A549 (cell line): ENCODE results near the gene PDZD2. TPM values are rescaled to one million over a fixed set of nuclear protein-coding genes. Genes with fewer than 3 reads are reported as not detected.

Experiments
- ATAC-seq, 2 experiments: fragments of 200-7000 bp in 1 of 2; fragments of >200 bp in 1 of 2; cut with Nextera tagmentation in 1 of 2; cut with Tn5 transposase in 1 of 2; 3 replicates each; pipeline versions ENCODE4 v1.8.0 to v1.9.1; 2018 to 2020; ENCODE audit warnings: mild to moderate bottlenecking in 1 of 2, moderate library complexity in 1 of 2
- CTCF ChIA-PET: fragments of 300-600 bp; sonication (Branson Sonifier 250); formaldehyde crosslinking; extraction: SDS; loops from one replicate; lab custom pipeline; 2021; ENCODE audit warnings: antibody characterized with exemption, inconsistent platforms; lab: Yijun Ruan, JAX
- POLR2A ChIA-PET: fragments of 350-600 bp; formaldehyde crosslinking; extraction: SDS; loops from one replicate; lab custom pipeline; 2021; ENCODE audit warnings: antibody characterized with exemption, inconsistent platforms; lab: Yijun Ruan, JAX
- DNase-seq, 2 experiments: peaks; one replicate each; pipeline versions ENCODE4 v3.0.0 to v3.0.0-alpha.2; 2011 to 2016; ENCODE audit warnings: low read depth in 1 of 2, low spot score in 1 of 2
- FAIRE-seq: peaks from 2 replicates; lab custom pipeline; 2011; peaks lifted over from hg19 to GRCh38; lab: Jason Lieb, UNC
- H3K27ac ChIP-seq, 2 experiments: fragments of >200 bp; sonication (Bioruptor Twin); formaldehyde crosslinking; 3 replicates each; pipeline ENCODE4 v1.5.1; 2016 to 2017
- H3K4me1 ChIP-seq: fragments of >200 bp; sonication (Bioruptor Twin); formaldehyde crosslinking; 3 replicates; pipeline ENCODE4 v1.6.1; 2016
- H3K4me2 ChIP-seq: fragments of >200 bp; sonication (Bioruptor Twin); formaldehyde crosslinking; 3 replicates; pipeline ENCODE4 v1.6.1; 2016
- H3K4me3 ChIP-seq: fragments of >200 bp; sonication (Bioruptor Twin); formaldehyde crosslinking; 3 replicates; pipeline ENCODE4 v1.5.1; 2016
- H3K9me3 ChIP-seq: fragments of >200 bp; sonication (Bioruptor Twin); formaldehyde crosslinking; 3 replicates; pipeline ENCODE4 v1.6.1; 2016
- CBX2 ChIP-seq: fragments of 200-600 bp; sonication (generic); IDR thresholded peaks from 2 replicates; pipeline ENCODE4 v1.6.1; 2016; ENCODE audit warnings: low read depth, mild to moderate bottlenecking, borderline replicate concordance
- EHMT2 ChIP-seq: fragments of 200-600 bp; sonication (generic); IDR thresholded peaks from 2 replicates; pipeline ENCODE4 v1.6.1; 2016; ENCODE audit warnings: antibody characterized with exemption, low read depth, mild to moderate bottlenecking, moderate library complexity
- ESRRA ChIP-seq: fragments of 150-350 bp; IDR thresholded peaks from 2 replicates; pipeline ENCODE4 v1.6.1; 2014; ENCODE audit warnings: mild to moderate bottlenecking, low read length, borderline replicate concordance
- FOSL2 ChIP-seq, 2 experiments: fragments of 450-650 bp in 1 of 2; fragments of >200 bp in 1 of 2; sonication (Bioruptor Twin) in 1 of 2; formaldehyde crosslinking; IDR thresholded peaks; 2 replicates each; pipeline versions ENCODE4 v1.5.0 to v1.6.1; 2016 to 2020; ENCODE audit warnings: mild to moderate bottlenecking in 1 of 2, moderate library complexity in 1 of 2
- FOXS1 ChIP-seq: fragments of 250-450 bp; sonication (Bioruptor Pico); IDR thresholded peaks from 2 replicates; pipeline ENCODE4 v1.5.0; 2020; ENCODE audit warnings: mild to moderate bottlenecking, moderate library complexity
- HES2 ChIP-seq: fragments of >200 bp; sonication (Bioruptor Twin); formaldehyde crosslinking; IDR thresholded peaks from 2 replicates; pipeline ENCODE4 v1.6.1; 2016
- HEYL ChIP-seq: fragments of 250-450 bp; sonication (Bioruptor Pico); IDR thresholded peaks from 2 replicates; pipeline ENCODE4 v1.8.0; 2021; ENCODE audit warnings: mild to moderate bottlenecking, moderate library complexity
- HMGXB4 ChIP-seq: fragments of 250-450 bp; sonication (Bioruptor Pico); IDR thresholded peaks from 2 replicates; pipeline ENCODE4 v1.5.0; 2021; ENCODE audit warnings: mild to moderate bottlenecking, moderate library complexity, borderline replicate concordance
- HOXA7 ChIP-seq: fragments of 250-450 bp; sonication (Bioruptor Pico); IDR thresholded peaks from 2 replicates; pipeline ENCODE4 v1.5.0; 2020; ENCODE audit warnings: mild to moderate bottlenecking, moderate library complexity
- HOXB13 ChIP-seq: fragments of 250-450 bp; sonication (Bioruptor Pico); IDR thresholded peaks from 2 replicates; pipeline ENCODE4 v1.5.0; 2020; ENCODE audit warnings: low read depth, mild to moderate bottlenecking, moderate library complexity
- HOXB5 ChIP-seq: fragments of 250-450 bp; sonication (Bioruptor Pico); IDR thresholded peaks from 2 replicates; pipeline ENCODE4 v1.5.0; 2020; ENCODE audit warnings: mild to moderate bottlenecking, moderate library complexity
- MYC ChIP-seq: IDR thresholded peaks from 2 replicates; pipeline ENCODE4 v1.6.1; 2012; ENCODE audit warnings: mild to moderate bottlenecking, inconsistent platforms, low read length, improper control_type of control experiment, borderline replicate concordance
- NFE2L2 ChIP-seq: fragments of 150-350 bp; conservative IDR thresholded peaks from 2 replicates; pipeline ENCODE4 v1.6.1; 2014; ENCODE audit warnings: low read length
- NPAS2 ChIP-seq: fragments of 250-450 bp; sonication (Bioruptor Pico); IDR thresholded peaks from 2 replicates; pipeline ENCODE4 v1.8.0; 2022; ENCODE audit warnings: mild to moderate bottlenecking, moderate library complexity, borderline replicate concordance
- POLR2AphosphoS2 ChIP-seq: conservative IDR thresholded peaks from 2 replicates; pipeline ENCODE4 v1.6.1; 2012; ENCODE audit warnings: low read length, improper control_type of control experiment, inconsistent platforms
- RARB ChIP-seq: fragments of 250-450 bp; sonication (Bioruptor Pico); IDR thresholded peaks from 2 replicates; pipeline ENCODE4 v1.8.0; 2021; ENCODE audit warnings: mild to moderate bottlenecking, moderate library complexity
- RCOR1 ChIP-seq: fragments of 150-350 bp; IDR thresholded peaks from 2 replicates; pipeline ENCODE4 v1.6.1; 2014; ENCODE audit warnings: antibody characterized with exemption, low read length, low read depth
- RNF2 ChIP-seq: fragments of 200-600 bp; sonication (generic); IDR thresholded peaks from 2 replicates; pipeline ENCODE4 v1.6.1; 2016; ENCODE audit warnings: low read depth, mild to moderate bottlenecking, antibody characterized with exemption, moderate library complexity, borderline replicate concordance
- SREBF2 ChIP-seq: fragments of 450-650 bp; IDR thresholded peaks from 2 replicates; pipeline ENCODE4 v1.6.1; 2014; ENCODE audit warnings: mild to moderate bottlenecking, moderate library complexity
- ZFP36 ChIP-seq: fragments of 450-650 bp; IDR thresholded peaks from 2 replicates; pipeline ENCODE4 v1.6.1; 2014; ENCODE audit warnings: borderline replicate concordance; ENCODE audit not compliant: partially characterized antibody
- ZSCAN20 ChIP-seq: fragments of 250-450 bp; sonication (Bioruptor Pico); IDR thresholded peaks from 2 replicates; pipeline ENCODE4 v1.8.0; 2022; ENCODE audit warnings: mild to moderate bottlenecking, moderate library complexity
- WGBS: methylation state at CpG from one replicate; pipeline ENCODE4 v1.1.6; 2017; ENCODE audit errors: missing lambda C conversion rate; 5-methylcytosine and 5-hydroxymethylcytosine counted together
- polyA plus RNA-seq, 4 experiments: library from polyadenylated mRNA; depleted of rRNA in 3 of 4; stranded (reverse); fragments of >200 nt; fragmentation: RNase III in 1 of 4; extraction: RNeasy Plus Mini Kit Qiagen cat#74134 plus additional on column Dnase treatment in 1 of 4; gene quantifications; 2 replicates in 3 of 4; 3 replicates in 1 of 4; pipeline ENCODE4 v1.2.3, GENCODE V29; 2011 to 2017
- TF ChIP-seq, protein P1 (sequence below): fragments of 450-650 bp; IDR thresholded peaks from 2 replicates; pipeline ENCODE4 v1.6.1; 2014; ENCODE audit warnings: antibody characterized with exemption
- TF ChIP-seq, protein P2 (sequence below): IDR thresholded peaks from 2 replicates; pipeline ENCODE4 v1.6.1; 2012
- TF ChIP-seq, protein P3 (sequence below): IDR thresholded peaks from 2 replicates; pipeline ENCODE4 v1.6.1; 2012; ENCODE audit warnings: low read depth, borderline replicate concordance
- TF ChIP-seq, protein P4 (sequence below): fragments of 150-350 bp; IDR thresholded peaks from 2 replicates; pipeline ENCODE4 v1.6.1; 2014; ENCODE audit warnings: low read depth, mild to moderate bottlenecking, low read length

The PDZD2 gene
- polyA plus RNA-seq, 2 of the 4 experiments (the other 2 are of a cell fraction): 0.06 to 0.09 TPM

DNA sequence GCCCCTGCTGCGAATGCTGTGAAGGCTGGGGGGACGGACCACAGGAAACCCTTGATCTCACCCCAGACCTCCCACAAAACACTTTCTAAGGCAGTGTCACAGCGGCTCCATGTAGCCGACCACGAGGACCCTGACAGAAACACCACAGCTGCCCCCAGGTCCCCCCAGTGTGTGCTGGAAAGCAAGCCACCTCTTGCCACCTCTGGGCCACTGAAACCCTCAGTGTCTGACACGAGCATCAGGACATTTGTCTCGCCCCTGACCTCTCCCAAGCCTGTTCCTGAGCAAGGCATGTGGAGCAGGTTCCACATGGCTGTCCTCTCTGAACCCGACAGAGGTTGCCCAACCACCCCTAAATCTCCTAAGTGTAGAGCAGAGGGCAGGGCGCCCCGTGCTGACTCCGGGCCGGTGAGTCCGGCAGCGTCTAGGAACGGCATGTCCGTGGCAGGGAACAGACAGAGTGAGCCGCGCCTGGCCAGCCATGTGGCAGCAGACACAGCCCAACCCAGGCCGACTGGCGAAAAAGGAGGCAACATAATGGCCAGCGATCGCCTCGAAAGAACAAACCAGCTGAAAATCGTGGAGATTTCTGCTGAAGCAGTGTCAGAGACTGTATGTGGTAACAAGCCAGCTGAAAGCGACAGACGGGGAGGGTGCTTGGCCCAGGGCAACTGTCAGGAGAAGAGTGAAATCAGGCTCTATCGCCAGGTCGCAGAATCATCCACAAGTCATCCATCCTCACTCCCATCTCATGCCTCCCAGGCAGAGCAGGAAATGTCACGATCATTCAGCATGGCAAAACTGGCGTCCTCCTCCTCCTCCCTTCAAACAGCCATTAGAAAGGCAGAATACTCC is 450.4 kb downstream of the PDZD2 start (continued):
- TF ChIP-seq SREBF2 (no peak), HOXB5 (CRISPR knock-in tag) (no peak), FOSL2 (IDR thresholded peaks at IDR 0.05) (no peak), FOSL2 (CRISPR knock-in tag; IDR thresholded peaks at IDR 0.05) (no peak), RARB (CRISPR knock-in tag) (no peak), HOXA7 (no peak), ZSCAN20 (CRISPR knock-in tag) (no peak), EHMT2 (no peak)
- TF ChIP-seq, protein P1, sequence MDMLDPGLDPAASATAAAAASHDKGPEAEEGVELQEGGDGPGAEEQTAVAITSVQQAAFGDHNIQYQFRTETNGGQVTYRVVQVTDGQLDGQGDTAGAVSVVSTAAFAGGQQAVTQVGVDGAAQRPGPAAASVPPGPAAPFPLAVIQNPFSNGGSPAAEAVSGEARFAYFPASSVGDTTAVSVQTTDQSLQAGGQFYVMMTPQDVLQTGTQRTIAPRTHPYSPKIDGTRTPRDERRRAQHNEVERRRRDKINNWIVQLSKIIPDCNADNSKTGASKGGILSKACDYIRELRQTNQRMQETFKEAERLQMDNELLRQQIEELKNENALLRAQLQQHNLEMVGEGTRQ: no peak
- TF ChIP-seq, protein P2, sequence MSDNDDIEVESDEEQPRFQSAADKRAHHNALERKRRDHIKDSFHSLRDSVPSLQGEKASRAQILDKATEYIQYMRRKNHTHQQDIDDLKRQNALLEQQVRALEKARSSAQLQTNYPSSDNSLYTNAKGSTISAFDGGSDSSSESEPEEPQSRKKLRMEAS: no peak
- TF ChIP-seq, protein P3, sequence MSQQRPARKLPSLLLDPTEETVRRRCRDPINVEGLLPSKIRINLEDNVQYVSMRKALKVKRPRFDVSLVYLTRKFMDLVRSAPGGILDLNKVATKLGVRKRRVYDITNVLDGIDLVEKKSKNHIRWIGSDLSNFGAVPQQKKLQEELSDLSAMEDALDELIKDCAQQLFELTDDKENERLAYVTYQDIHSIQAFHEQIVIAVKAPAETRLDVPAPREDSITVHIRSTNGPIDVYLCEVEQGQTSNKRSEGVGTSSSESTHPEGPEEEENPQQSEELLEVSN: no peak

DNA sequence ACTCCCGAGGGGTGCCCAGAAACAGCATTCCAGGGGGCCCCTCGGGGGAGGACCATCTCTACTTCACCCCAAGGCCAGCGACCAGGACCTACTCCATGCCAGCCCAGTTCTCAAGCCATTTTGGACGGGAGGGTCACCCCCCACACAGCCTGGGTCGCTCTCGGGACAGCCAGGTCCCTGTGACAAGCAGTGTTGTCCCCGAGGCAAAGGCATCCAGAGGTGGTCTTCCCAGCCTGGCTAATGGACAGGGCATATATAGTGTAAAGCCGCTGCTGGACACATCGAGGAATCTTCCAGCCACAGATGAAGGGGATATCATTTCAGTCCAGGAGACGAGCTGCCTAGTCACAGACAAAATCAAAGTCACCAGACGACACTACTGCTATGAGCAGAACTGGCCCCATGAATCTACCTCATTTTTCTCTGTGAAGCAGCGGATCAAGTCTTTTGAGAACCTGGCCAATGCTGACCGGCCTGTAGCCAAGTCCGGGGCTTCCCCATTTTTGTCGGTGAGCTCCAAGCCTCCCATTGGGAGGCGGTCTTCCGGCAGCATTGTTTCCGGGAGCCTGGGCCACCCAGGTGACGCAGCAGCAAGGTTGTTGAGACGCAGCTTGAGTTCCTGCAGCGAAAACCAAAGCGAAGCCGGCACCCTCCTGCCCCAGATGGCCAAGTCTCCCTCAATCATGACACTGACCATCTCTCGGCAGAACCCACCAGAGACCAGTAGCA is 451.3 kb downstream of the PDZD2 start:
- no peak overlapping the region for H3K4me2 ChIP-seq
- H3K4me1 ChIP-seq: 0 out of 3 replicates have a peak, but pooled peaks cover 3% of the 10 kb centered on the region
- ATAC-seq (no peak), FAIRE-seq (no peak), DNase-seq (no peak)
- no peak overlapping the region for H3K4me3 ChIP-seq
- ChIA-PET CTCF (interaction anchor here (1.2 to 5.4 kb wide), 3 partner anchors 13 to 416 kb away, joined by 3 to 53 read pairs (median 12); no protein-coding TSS in a partner anchor), POLR2A (no interaction called here)
- no peaks in the 10 kb centered on the region for H3K9me3 ChIP-seq
- 77% methylated on average over 19 of the region's 24 CpGs for WGBS
- no peak for TF ChIP-seq NFE2L2
- TF ChIP-seq RNF2: no peak
- no peak for TF ChIP-seq NPAS2 (CRISPR knock-in tag)
- no peak for TF ChIP-seq ZFP36
- no peak for TF ChIP-seq EHMT2
- TF ChIP-seq, protein P4, sequence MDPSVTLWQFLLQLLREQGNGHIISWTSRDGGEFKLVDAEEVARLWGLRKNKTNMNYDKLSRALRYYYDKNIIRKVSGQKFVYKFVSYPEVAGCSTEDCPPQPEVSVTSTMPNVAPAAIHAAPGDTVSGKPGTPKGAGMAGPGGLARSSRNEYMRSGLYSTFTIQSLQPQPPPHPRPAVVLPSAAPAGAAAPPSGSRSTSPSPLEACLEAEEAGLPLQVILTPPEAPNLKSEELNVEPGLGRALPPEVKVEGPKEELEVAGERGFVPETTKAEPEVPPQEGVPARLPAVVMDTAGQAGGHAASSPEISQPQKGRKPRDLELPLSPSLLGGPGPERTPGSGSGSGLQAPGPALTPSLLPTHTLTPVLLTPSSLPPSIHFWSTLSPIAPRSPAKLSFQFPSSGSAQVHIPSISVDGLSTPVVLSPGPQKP: no peak
- TF ChIP-seq HES2: no peak
- TF ChIP-seq ESRRA: no peak
- no peak for TF ChIP-seq FOXS1 (CRISPR knock-in tag)
- no peak for TF ChIP-seq HOXB13 (CRISPR knock-in tag)
- no peak for TF ChIP-seq HOXB5 (CRISPR knock-in tag)
- no peak for TF ChIP-seq CBX2
- TF ChIP-seq, protein P2: no peak
- no peak for TF ChIP-seq HEYL
- TF ChIP-seq MYC: no peak
- TF ChIP-seq POLR2AphosphoS2: no peak
- no peak for TF ChIP-seq RARB (CRISPR knock-in tag)
- TF ChIP-seq HMGXB4 (CRISPR knock-in tag): no peak
- TF ChIP-seq RCOR1: no peak
- no peak overlapping the region for H3K27ac ChIP-seq
